ENCODE results near the gene CSMD2.

The CSMD2 gene

DNA sequence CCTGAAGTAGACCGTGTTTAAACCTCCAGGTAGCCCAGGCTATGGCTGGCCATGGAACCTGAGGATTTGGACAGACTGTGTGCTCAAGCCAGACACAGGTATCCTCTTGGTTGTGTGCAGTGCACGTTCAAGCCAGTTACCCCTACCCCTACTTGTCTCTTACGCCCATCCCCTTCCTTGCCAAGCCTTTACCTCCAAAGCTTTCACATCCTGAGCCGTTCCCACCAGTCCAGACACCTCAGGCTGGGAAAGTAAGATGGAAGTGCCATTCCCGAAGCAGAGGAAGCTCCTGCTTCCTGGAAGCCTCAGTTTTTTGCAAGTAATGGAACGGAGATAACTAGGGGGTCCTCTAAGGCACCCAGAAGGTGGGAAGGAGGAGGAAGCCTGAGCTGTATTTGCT, 342.6 kb downstream of the CSMD2 start:
- H4K20me1 ChIP-seq (ENCODE audit: insufficient read depth, low read length): no peaks in the 10 kb centered on the region
- no peak overlapping the region for H3K4me3 ChIP-seq (ENCODE audit: low read length)
- H3K9me3 ChIP-seq (ENCODE audit: insufficient read depth, low read length): no peaks in the 10 kb centered on the region
- H3K27ac ChIP-seq (ENCODE audit: low read length): no peak overlapping the region
- H3K27me3 ChIP-seq (ENCODE audit: low read depth, low read length): no peaks in the 10 kb centered on the region
- no peak overlapping the region for H3K4me2 ChIP-seq (ENCODE audit: low read length)
- H3K36me3 ChIP-seq (replicated peaks; ENCODE audit: low read depth, low read length): no peaks in the 10 kb centered on the region
- H2AFZ ChIP-seq (ENCODE audit: low read depth, low read length): no peak overlapping the region
- no peaks in the 10 kb centered on the region for H3K79me2 ChIP-seq (ENCODE audit: low read length)
- no peak for TF ChIP-seq EZH2phosphoT487 (IDR thresholded peaks at IDR 0.05; ENCODE audit: low read depth)
- TF ChIP-seq, protein P1, sequence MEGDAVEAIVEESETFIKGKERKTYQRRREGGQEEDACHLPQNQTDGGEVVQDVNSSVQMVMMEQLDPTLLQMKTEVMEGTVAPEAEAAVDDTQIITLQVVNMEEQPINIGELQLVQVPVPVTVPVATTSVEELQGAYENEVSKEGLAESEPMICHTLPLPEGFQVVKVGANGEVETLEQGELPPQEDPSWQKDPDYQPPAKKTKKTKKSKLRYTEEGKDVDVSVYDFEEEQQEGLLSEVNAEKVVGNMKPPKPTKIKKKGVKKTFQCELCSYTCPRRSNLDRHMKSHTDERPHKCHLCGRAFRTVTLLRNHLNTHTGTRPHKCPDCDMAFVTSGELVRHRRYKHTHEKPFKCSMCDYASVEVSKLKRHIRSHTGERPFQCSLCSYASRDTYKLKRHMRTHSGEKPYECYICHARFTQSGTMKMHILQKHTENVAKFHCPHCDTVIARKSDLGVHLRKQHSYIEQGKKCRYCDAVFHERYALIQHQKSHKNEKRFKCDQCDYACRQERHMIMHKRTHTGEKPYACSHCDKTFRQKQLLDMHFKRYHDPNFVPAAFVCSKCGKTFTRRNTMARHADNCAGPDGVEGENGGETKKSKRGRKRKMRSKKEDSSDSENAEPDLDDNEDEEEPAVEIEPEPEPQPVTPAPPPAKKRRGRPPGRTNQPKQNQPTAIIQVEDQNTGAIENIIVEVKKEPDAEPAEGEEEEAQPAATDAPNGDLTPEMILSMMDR (IDR thresholded peaks at IDR 0.05; ENCODE audit: low read depth, low read length): no peak
- no peaks in the 10 kb centered on the region for H3K4me1 ChIP-seq (ENCODE audit: low read length)
- H3K9ac ChIP-seq (ENCODE audit: low read length): no peak overlapping the region

DNA sequence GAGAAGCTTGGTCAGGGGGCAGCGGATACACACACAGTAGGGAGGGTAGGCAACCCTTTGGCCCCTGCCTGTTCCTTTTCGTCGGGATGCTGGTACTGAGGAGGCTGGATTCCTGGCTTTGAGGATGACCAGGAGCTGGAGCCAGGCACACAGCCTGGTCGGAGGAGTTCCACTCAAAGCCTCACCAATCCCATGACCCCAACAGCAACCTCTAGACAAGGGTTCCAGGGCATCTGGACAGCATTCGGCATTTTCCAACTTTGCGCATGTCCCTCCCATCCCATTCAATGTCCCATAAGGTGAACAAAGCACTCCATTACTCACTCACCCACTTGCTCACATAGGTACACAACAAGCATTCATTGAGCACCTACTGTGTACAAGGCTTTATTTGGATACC, 343.7 kb downstream of the CSMD2 start:
- no peaks in the 10 kb centered on the region for H3K36me3 ChIP-seq (replicated peaks; ENCODE audit: low read depth, low read length)
- no peak overlapping the region for H2AFZ ChIP-seq (ENCODE audit: low read depth, low read length)
- no peaks in the 10 kb centered on the region for H3K27me3 ChIP-seq (ENCODE audit: low read depth, low read length)
- H3K9me3 ChIP-seq (ENCODE audit: insufficient read depth, low read length): no peaks in the 10 kb centered on the region
- no peak for TF ChIP-seq EZH2phosphoT487 (IDR thresholded peaks at IDR 0.05; ENCODE audit: low read depth)
- TF ChIP-seq, protein P1 (IDR thresholded peaks at IDR 0.05; ENCODE audit: low read depth, low read length): no peak
- no peaks in the 10 kb centered on the region for H3K79me2 ChIP-seq (ENCODE audit: low read length)
- no peak overlapping the region for H3K27ac ChIP-seq (ENCODE audit: low read length)
- no peak overlapping the region for H3K4me2 ChIP-seq (ENCODE audit: low read length)
- no peak overlapping the region for H3K4me3 ChIP-seq (ENCODE audit: low read length)
- H3K9ac ChIP-seq (ENCODE audit: low read length): no peak overlapping the region
- no peaks in the 10 kb centered on the region for H3K4me1 ChIP-seq (ENCODE audit: low read length)
- H4K20me1 ChIP-seq (ENCODE audit: insufficient read depth, low read length): no peaks in the 10 kb centered on the region

DNA sequence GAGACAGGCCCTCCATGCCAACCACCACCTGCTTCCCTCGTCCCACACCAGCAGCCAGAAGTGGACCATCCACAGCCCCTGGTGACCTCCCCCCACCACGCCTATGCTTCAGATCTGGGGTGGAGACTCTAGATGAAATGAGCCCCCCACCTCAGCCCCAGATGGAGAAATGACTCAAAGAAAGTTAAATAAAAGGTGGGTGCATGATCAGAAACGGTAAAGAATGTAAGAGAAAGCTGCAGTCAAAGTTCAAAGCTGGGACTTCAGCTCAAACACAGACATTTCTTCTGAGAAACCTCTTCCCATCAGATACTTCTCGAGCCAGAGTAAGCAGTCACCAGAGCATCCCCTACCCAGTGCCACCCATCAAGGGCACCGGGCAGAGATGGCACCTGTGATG, 344.2 kb downstream of the CSMD2 start:
- Histone ChIP-seq H3K4me1 (ENCODE audit: low read length) (no peaks in the 10 kb centered on the region), H3K4me2 (ENCODE audit: low read length) (no peak overlapping the region), H3K9ac (ENCODE audit: low read length) (no peak overlapping the region), H2AFZ (ENCODE audit: low read depth, low read length) (no peak overlapping the region), H3K79me2 (ENCODE audit: low read length) (no peaks in the 10 kb centered on the region), H3K36me3 (replicated peaks; ENCODE audit: low read depth, low read length) (no peaks in the 10 kb centered on the region), H3K27me3 (ENCODE audit: low read depth, low read length) (no peaks in the 10 kb centered on the region), H4K20me1 (ENCODE audit: insufficient read depth, low read length) (no peaks in the 10 kb centered on the region), H3K4me3 (ENCODE audit: low read length) (no peak overlapping the region), H3K9me3 (ENCODE audit: insufficient read depth, low read length) (no peaks in the 10 kb centered on the region), H3K27ac (ENCODE audit: low read length) (no peak overlapping the region)
- TF ChIP-seq, protein P1 (IDR thresholded peaks at IDR 0.05; ENCODE audit: low read depth, low read length): no peak
- no peak for TF ChIP-seq EZH2phosphoT487 (IDR thresholded peaks at IDR 0.05; ENCODE audit: low read depth)

DNA sequence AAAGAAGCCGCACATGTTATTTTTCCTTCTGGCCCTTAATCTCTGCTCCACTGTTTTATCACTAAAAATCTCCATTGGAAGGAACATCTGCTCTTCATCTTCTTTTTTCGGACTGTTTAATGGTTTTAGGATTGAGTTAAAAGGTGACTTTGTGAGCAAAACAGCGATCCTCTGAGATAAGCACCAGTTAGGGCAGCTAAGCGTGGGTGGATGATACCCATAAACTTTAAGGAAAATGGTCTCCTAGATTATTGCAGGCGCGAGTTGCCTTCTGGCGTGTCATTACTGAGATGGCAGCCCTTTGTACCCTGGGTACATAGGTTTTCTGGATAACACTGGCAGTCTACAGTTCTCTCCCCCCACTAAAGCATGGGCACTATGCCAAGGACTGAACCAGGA, 345.1 kb downstream of the CSMD2 start:
- Histone ChIP-seq H3K27ac (ENCODE audit: low read length) (no peak overlapping the region), H3K4me1 (ENCODE audit: low read length) (no peaks in the 10 kb centered on the region), H2AFZ (ENCODE audit: low read depth, low read length) (no peak overlapping the region), H3K27me3 (ENCODE audit: low read depth, low read length) (no peaks in the 10 kb centered on the region), H3K79me2 (ENCODE audit: low read length) (no peaks in the 10 kb centered on the region), H3K9me3 (ENCODE audit: insufficient read depth, low read length) (no peaks in the 10 kb centered on the region), H3K36me3 (replicated peaks; ENCODE audit: low read depth, low read length) (no peaks in the 10 kb centered on the region), H3K4me3 (ENCODE audit: low read length) (no peak overlapping the region), H3K9ac (ENCODE audit: low read length) (no peak overlapping the region), H4K20me1 (ENCODE audit: insufficient read depth, low read length) (no peaks in the 10 kb centered on the region), H3K4me2 (ENCODE audit: low read length) (no peak overlapping the region)
- TF ChIP-seq, protein P1 (IDR thresholded peaks at IDR 0.05; ENCODE audit: low read depth, low read length): no peak
- no peak for TF ChIP-seq EZH2phosphoT487 (IDR thresholded peaks at IDR 0.05; ENCODE audit: low read depth)
